D721Med (cell line): ENCODE measurements around the gene FAM24B.
"Not testable (repeated sequence)": the region's sequence is repeated elsewhere in the genome, so short reads cannot be mapped to it uniquely, and the experiment has no call there.

Experiments
- DNase-seq: peaks from one replicate; pipeline ENCODE4 v3.0.0; 2011; ENCODE audit warnings: low spot score; ENCODE audit not compliant: insufficient read length
- FAIRE-seq: peaks from 2 replicates; lab custom pipeline; 2011; peaks lifted over from hg19 to GRCh38; lab: Jason Lieb, UNC
- CTCF ChIP-seq: IDR thresholded peaks from 2 replicates; pipeline ENCODE4 v1.5.1; 2012; ENCODE audit warnings: mild to moderate bottlenecking, control low read depth; ENCODE audit not compliant: insufficient read depth; ENCODE audit errors: missing control alignments

Gene FAM24B

GRCh38 chr10:122864901-122865300, 14.5 kb downstream of the FAM24B start:
- no peak for FAIRE-seq
- TF ChIP-seq CTCF: no peak
- no peak for DNase-seq

DNA sequence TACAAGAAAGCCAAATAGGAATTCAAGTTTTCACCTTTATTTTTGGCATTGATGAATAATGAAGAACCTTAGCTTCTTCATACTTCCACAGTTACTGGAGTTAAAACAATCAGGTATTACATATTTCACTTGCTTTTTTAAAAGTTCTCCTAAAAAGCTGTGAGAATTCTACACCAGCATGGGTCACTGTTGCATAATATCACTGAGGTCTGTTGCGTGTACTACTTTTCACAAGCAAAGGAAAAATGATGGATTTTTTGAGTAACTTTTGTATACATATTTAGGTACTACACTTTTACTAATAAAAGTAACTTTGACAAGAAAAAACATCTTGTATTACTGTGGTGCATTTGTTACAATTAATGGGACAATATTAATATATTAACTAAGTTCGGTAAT, 15.2 kb downstream of the FAM24B start:
- no peak for FAIRE-seq
- TF ChIP-seq CTCF: no peak
- no peak for DNase-seq

- TF ChIP-seq CTCF: no peak
- DNase-seq: no peak
- FAIRE-seq: no peak
Measured at GRCh38 chr10:122863216-122864193, 15.9 kb downstream of the FAM24B start.

DNA sequence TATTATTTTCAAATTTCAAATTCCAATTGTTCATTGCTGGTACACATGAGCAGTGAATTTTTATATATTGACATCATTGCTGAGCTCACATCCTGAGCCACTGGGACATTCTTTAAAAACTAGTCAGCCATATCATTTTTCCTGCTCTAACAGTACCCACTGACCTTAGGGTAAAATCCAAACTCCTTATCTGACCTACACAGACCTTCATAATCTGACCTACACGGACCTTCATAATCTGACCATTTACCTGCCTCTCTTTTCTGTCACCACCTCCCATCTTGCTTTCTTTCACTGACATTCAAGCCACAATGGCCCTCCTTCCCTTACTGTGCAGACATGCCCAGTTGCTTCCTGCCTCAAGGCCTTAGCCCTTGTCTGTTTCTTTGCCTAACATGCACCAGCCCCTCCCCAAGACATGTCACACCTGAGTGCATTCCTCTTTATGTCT, 17.6 kb downstream of the FAM24B start:
- FAIRE-seq: no peak
- no peak for DNase-seq
- TF ChIP-seq CTCF: no peak

DNA sequence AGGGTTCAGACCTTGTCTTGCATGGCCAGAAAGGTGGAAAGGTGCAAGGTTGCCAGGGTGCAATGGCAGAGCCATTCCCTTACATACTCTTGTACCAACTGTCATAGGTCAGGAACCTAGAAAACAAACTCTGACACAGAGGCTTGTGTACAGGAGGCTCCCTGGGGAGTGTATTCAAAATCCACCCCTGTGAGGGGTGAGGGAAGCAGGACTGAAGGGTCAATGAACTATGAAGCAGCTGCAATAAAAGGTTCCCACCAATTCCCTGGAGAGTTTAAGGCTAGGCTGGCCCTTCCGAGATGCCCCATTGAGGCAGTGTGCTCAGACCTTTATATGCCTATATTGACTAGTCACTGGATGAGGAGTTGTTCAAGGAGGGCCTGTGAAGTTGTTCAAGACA, 19.9 kb downstream of the FAM24B start:
- no peak for TF ChIP-seq CTCF
- DNase-seq (no peak), FAIRE-seq (no peak)

DNA sequence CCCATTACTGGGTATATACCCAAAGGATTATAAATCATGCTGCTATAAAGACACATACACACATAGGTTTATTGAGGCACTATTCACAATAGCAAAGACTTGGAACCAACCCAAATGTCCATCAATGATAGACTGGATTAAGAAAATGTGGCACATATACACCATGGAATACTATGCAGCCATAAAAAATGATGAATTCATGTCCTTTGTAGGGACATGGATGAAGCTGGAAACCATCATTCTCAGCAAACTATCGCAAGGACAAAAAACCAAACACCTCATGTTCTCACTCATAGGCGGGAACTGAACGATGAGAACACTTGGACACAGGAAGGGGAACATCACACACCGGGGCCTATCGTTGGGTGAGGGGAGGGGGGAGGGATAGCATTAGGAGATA, 21.3 kb downstream of the FAM24B start:
- DNase-seq, FAIRE-seq: not testable (repeated sequence)

DNA sequence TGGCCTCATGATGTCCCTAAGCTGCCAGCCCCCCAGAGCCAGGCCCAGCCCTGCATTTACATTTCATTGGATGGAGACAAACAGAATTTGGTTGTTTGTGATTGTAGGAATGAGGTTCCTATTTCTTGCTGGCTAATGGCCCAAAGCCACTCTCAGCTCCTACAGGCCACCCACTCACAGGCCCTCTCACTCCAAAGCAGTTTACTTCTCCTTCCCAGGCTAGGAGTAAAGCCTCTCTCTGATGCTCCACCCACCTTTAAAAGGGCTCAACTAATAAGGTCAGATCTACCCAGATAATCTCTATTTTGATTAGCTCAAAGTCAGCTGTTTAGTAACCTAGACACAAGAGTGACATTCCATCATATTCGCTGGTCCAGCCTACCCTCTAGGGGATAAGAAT, 22.5 kb downstream of the FAM24B start:
- DNase-seq (no peak), FAIRE-seq (no peak)
- no peak for TF ChIP-seq CTCF
